GM10248 (cell line): Measurements from ENCODE around the gene PRSS22.

Experiments
- CTCF ChIA-PET: fragments of 300-600 bp; sonication (Branson Sonifier 250); formaldehyde crosslinking; extraction: SDS; loops from one replicate; lab custom pipeline; 2021; ENCODE audit warnings: antibody characterized with exemption; lab: Yijun Ruan, JAX
- POLR2A ChIA-PET: fragments of 350-650 bp; sonication (Branson Sonifier 250); formaldehyde crosslinking; extraction: SDS; loops from one replicate; lab custom pipeline; 2020; ENCODE audit warnings: antibody characterized with exemption; lab: Yijun Ruan, JAX
- DNase-seq: peaks from one replicate; pipeline ENCODE4 v3.0.0; 2012; ENCODE audit errors: extremely low spot score
- CTCF ChIP-seq: IDR thresholded peaks from 2 replicates; pipeline ENCODE4 v1.5.1; 2012; ENCODE audit warnings: mild to moderate bottlenecking, low read depth; ENCODE audit errors: extremely low read depth, missing control alignments, control extremely low read depth

PRSS22 gene

GRCh38 chr16:2896480-2897010 is 38.6 kb upstream of the PRSS22 start:
- CTCF ChIA-PET: interaction anchor here (0.9 to 1.6 kb wide), 2 partner anchors 11 to 31 kb away, joined by 3 to 6 read pairs; no protein-coding TSS in a partner anchor
- POLR2A ChIA-PET: interaction anchor here (0.8 kb wide), 1 partner anchor 9 kb away, joined by 3 read pairs; no protein-coding TSS in a partner anchor
- no peak for TF ChIP-seq CTCF
- peak; percentile 11 for DNase-seq

GRCh38 chr16:2895813-2896212 is 37.8 kb upstream of the PRSS22 start:
- no peak for DNase-seq
- ChIA-PET CTCF (interaction anchor here (0.7 to 1.3 kb wide), 2 partner anchors 28 to 32 kb away, joined by 3 read pairs; no protein-coding TSS in a partner anchor), POLR2A (no interaction called here)

GRCh38 chr16:2894231-2894630 is 36.3 kb upstream of the PRSS22 start:
- no peak for TF ChIP-seq CTCF
- no peak for DNase-seq
- POLR2A ChIA-PET: no interaction called here
- CTCF ChIA-PET: interaction anchor here (1.3 kb wide), 1 partner anchor 33 kb away, joined by 3 read pairs; no protein-coding TSS in a partner anchor

More at GRCh38 chr16:2895813-2896212, 37.8 kb upstream of the PRSS22 start:
- no peak for TF ChIP-seq CTCF

GRCh38 chr16:2884041-2884451 is 26.1 kb upstream of the PRSS22 start:
- no peak for DNase-seq
- ChIA-PET CTCF (interaction anchor here (0.6 to 3.9 kb wide), 7 partner anchors 12 to 46 kb away, joined by 3 to 34 read pairs (median 8); no protein-coding TSS in a partner anchor), POLR2A (no interaction called here)
- no peak for TF ChIP-seq CTCF

- TF ChIP-seq CTCF: no peak
- ChIA-PET POLR2A (interaction anchor here (1.0 to 1.7 kb wide), 4 partner anchors 16 to 560 kb away, joined by 3 to 9 read pairs (median 4); partner anchors contain the start of genes FLYWCH1, NAA60 and ZNF597), CTCF (interaction anchor here (0.6 to 3.9 kb wide), 12 partner anchors 11 to 45 kb away, joined by 3 to 34 read pairs (median 4); partner anchors contain the start of gene FLYWCH1)
- peak; percentile 31 for DNase-seq
Measured at GRCh38 chr16:2883458-2883908, 25.5 kb upstream of the PRSS22 start.

- peak; percentile 97 for DNase-seq
- TF ChIP-seq CTCF: no peak
- ChIA-PET CTCF (interaction anchor here (0.8 to 3.9 kb wide), 15 partner anchors 8 to 44 kb away, joined by 3 to 34 read pairs (median 4); partner anchors contain the start of gene FLYWCH1), POLR2A (interaction anchor here (1.0 to 1.7 kb wide), 6 partner anchors 15 to 561 kb away, joined by 3 to 9 read pairs (median 5); partner anchors contain the start of genes FLYWCH1, NAA60 and ZNF597)
Measured at GRCh38 chr16:2882650-2883457, 24.9 kb upstream of the PRSS22 start, which contains the start of gene FLYWCH2. Gene FLYWCH2 (plus strand): TSS chr16:2883215. CDS start chr16:2896450, 13,235 bp downstream.
